Adipocyte (in vitro differentiated cells): ENCODE results near the gene CDKN2B-AS1.

Experiments used
- DNase-seq: peaks from one replicate; pipeline ENCODE4 v3.0.0-alpha.2; 2015; ENCODE audit warnings: low read depth
- H3K27me3 ChIP-seq: replicated peaks from 2 replicates; pipeline ENCODE4 v1.7.0; 2013; ENCODE audit warnings: mild to moderate bottlenecking, low read length, moderate library complexity; ENCODE audit not compliant: control insufficient read depth, insufficient read depth
- H3K36me3 ChIP-seq: 2 replicates; pipeline ENCODE4 v1.7.0; 2013; ENCODE audit warnings: low read length, mild to moderate bottlenecking, moderate library complexity; ENCODE audit not compliant: control insufficient read depth, insufficient read depth, severe bottlenecking
- H3K4me1 ChIP-seq: 2 replicates; pipeline ENCODE4 v1.7.0; 2013; ENCODE audit warnings: mild to moderate bottlenecking, low read length, moderate library complexity; ENCODE audit not compliant: control insufficient read depth, insufficient read depth
- H3K4me3 ChIP-seq: 2 replicates; pipeline ENCODE4 v1.7.0; 2013; ENCODE audit warnings: mild to moderate bottlenecking, low read length, moderate library complexity
- H3K9ac ChIP-seq: 2 replicates; pipeline ENCODE4 v1.7.0; 2013; ENCODE audit warnings: mild to moderate bottlenecking, low read length, moderate library complexity
- H3K9me3 ChIP-seq: 2 replicates; pipeline ENCODE4 v1.7.0; 2013; ENCODE audit warnings: mild to moderate bottlenecking, low read length, moderate library complexity; ENCODE audit not compliant: control insufficient read depth

Gene CDKN2B-AS1

GRCh38 chr9:22037954-22038690 is 43.5 kb downstream of the CDKN2B-AS1 start:
- H3K9me3 ChIP-seq: no peaks in the 10 kb centered on the region
- DNase-seq: peak; percentile 89
- no peaks in the 10 kb centered on the region for H3K27me3 ChIP-seq
- no peaks in the 10 kb centered on the region for H3K36me3 ChIP-seq
- peak overlapping the region; percentile 13 for H3K4me3 ChIP-seq
- peak overlapping the region; percentile 46 for H3K9ac ChIP-seq
- H3K4me1 ChIP-seq: peaks cover 68% of the 10 kb centered on the region

DNA sequence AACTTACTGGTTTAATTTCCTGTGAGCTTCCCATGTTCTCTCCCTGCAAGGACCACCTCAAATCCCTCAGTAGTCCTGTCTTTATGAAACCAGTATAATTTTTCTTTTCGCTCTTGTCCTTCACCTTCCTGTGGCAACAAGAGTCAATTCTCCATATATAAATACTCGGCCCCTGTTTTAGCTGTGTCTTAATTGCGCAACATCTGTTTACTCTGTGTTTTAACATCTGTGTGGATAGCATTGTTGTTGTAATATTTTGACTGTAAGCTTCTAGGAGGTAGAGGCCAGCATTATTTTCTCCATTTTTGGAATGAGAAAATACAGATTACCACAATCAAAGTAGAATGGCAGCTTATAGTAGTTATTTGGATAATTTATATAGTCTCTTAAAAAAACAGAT is 44.7 kb downstream of the CDKN2B-AS1 start:
- Histone ChIP-seq H3K36me3 (no peaks in the 10 kb centered on the region), H3K4me3 (no peak overlapping the region), H3K9ac (no peak overlapping the region), H3K4me1 (peaks cover 72% of the 10 kb centered on the region), H3K27me3 (no peaks in the 10 kb centered on the region), H3K9me3 (no peaks in the 10 kb centered on the region)
- peak; percentile 68 for DNase-seq

GRCh38 chr9:22040760-22041159 is 46.2 kb downstream of the CDKN2B-AS1 start:
- Histone ChIP-seq H3K9me3 (no peaks in the 10 kb centered on the region), H3K4me3 (peak overlapping the region; percentile 31), H3K9ac (peak overlapping the region; percentile 73), H3K27me3 (no peaks in the 10 kb centered on the region), H3K4me1 (peaks cover 75% of the 10 kb centered on the region), H3K36me3 (no peaks in the 10 kb centered on the region)
- peak; percentile 77 for DNase-seq

GRCh38 chr9:22041344-22041743 is 46.8 kb downstream of the CDKN2B-AS1 start:
- H3K4me3 ChIP-seq: peak overlapping the region; percentile 31
- H3K36me3 ChIP-seq: no peaks in the 10 kb centered on the region
- H3K4me1 ChIP-seq: peaks cover 73% of the 10 kb centered on the region
- peak; percentile 19 for DNase-seq
- H3K27me3 ChIP-seq: no peaks in the 10 kb centered on the region
- peak overlapping the region; percentile 73 for H3K9ac ChIP-seq
- no peaks in the 10 kb centered on the region for H3K9me3 ChIP-seq

GRCh38 chr9:22041775-22042174 is 47.2 kb downstream of the CDKN2B-AS1 start:
- H3K36me3 ChIP-seq: no peaks in the 10 kb centered on the region
- DNase-seq: peak; percentile 73
- H3K4me1 ChIP-seq: peaks cover 70% of the 10 kb centered on the region
- H3K9me3 ChIP-seq: no peaks in the 10 kb centered on the region
- peak overlapping the region; percentile 73 for H3K9ac ChIP-seq
- H3K4me3 ChIP-seq: peak overlapping the region; percentile 31
- H3K27me3 ChIP-seq: no peaks in the 10 kb centered on the region

DNA sequence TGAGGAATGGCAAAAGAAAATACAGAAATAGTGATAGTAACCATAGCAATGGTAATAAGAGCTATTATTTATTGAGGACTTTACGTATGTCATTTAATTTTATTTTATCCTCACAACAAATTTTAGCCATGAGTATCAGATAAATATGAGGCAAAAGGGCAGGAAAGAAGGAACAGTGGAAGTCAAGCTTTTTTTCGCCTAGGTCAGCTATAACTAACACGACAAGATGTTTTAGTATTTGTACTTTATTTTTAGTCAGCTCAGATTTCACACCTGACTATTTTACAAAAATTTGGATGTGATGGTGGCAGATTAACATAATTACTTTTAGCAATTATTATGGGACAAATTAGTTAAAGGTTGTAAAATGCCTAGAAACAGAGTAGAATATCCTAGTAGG is 49.3 kb downstream of the CDKN2B-AS1 start:
- Histone ChIP-seq H3K9ac (no peak overlapping the region), H3K4me3 (no peak overlapping the region)
- DNase-seq: no peak

GRCh38 chr9:22044583-22044982 is 50.0 kb downstream of the CDKN2B-AS1 start:
- DNase-seq: peak; percentile 62
- H3K27me3 ChIP-seq: no peaks in the 10 kb centered on the region
- H3K9me3 ChIP-seq: no peaks in the 10 kb centered on the region
- no peak overlapping the region for H3K9ac ChIP-seq
- H3K36me3 ChIP-seq: no peaks in the 10 kb centered on the region
- H3K4me1 ChIP-seq: peaks cover 50% of the 10 kb centered on the region
- H3K4me3 ChIP-seq: no peak overlapping the region

More for the DNA sequence above, 49.3 kb downstream of the CDKN2B-AS1 start:
- H3K9me3 ChIP-seq: no peaks in the 10 kb centered on the region
- H3K4me1 ChIP-seq: peaks cover 50% of the 10 kb centered on the region
- H3K27me3 ChIP-seq: no peaks in the 10 kb centered on the region
- no peaks in the 10 kb centered on the region for H3K36me3 ChIP-seq

- Histone ChIP-seq H3K27me3 (no peaks in the 10 kb centered on the region), H3K9ac (no peak overlapping the region)
Measured at GRCh38 chr9:22045423-22045822, 50.8 kb downstream of the CDKN2B-AS1 start.

DNA sequence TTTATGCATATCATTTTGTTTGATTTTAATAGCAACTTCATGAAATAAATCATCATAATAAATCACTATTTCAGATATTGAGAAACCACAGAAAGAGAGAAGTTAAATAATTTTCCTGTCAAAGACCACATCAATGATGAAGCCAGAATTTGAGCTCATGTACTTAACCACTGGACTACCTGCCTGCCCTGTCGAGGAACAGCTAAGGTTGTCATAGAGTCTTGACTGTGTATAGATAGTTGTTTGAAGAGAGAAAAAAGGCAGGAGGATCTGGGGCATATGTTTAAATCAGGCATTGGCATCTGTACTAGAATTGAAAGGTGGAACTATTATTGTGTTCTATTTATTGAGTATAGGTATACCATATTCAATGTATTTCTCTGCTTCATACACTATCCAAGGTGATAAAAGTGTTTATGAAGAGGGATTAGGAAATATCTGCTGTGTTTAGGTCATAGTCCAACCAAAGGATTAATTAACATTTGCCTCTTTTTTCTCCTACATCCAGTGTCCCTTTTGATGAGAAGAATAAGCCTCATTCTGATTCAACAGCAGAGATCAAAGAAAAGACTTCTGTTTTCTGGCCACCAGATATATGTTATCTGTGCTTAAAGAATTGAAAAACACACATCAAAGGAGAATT is 51.8 kb downstream of the CDKN2B-AS1 start:
- Histone ChIP-seq H3K27me3 (no peaks in the 10 kb centered on the region), H3K9me3 (no peaks in the 10 kb centered on the region), H3K4me3 (no peak overlapping the region), H3K4me1 (peaks cover 37% of the 10 kb centered on the region), H3K36me3 (no peaks in the 10 kb centered on the region), H3K9ac (no peak overlapping the region)
- DNase-seq: no peak

More at GRCh38 chr9:22045423-22045822, 50.8 kb downstream of the CDKN2B-AS1 start:
- H3K4me3 ChIP-seq: no peak overlapping the region
- H3K36me3 ChIP-seq: no peaks in the 10 kb centered on the region
- peaks cover 45% of the 10 kb centered on the region for H3K4me1 ChIP-seq
- DNase-seq: no peak
- no peaks in the 10 kb centered on the region for H3K9me3 ChIP-seq

- H3K4me3 ChIP-seq: no peak overlapping the region
- no peaks in the 10 kb centered on the region for H3K9me3 ChIP-seq
- H3K4me1 ChIP-seq: peaks cover 31% of the 10 kb centered on the region
- peak; percentile 43 for DNase-seq
- no peaks in the 10 kb centered on the region for H3K27me3 ChIP-seq
- H3K36me3 ChIP-seq: no peaks in the 10 kb centered on the region
- no peak overlapping the region for H3K9ac ChIP-seq
Measured at GRCh38 chr9:22047596-22047995, 53.0 kb downstream of the CDKN2B-AS1 start.

- no peaks in the 10 kb centered on the region for H3K27me3 ChIP-seq
- peaks cover 32% of the 10 kb centered on the region for H3K4me1 ChIP-seq
- H3K4me3 ChIP-seq: no peak overlapping the region
- no peaks in the 10 kb centered on the region for H3K36me3 ChIP-seq
- H3K9me3 ChIP-seq: no peaks in the 10 kb centered on the region
- peak; percentile 35 for DNase-seq
- H3K9ac ChIP-seq: no peak overlapping the region
Measured at GRCh38 chr9:22049411-22049810, 54.8 kb downstream of the CDKN2B-AS1 start.
